DND-41 (cell line): ENCODE results near the gene SLC30A5.

ENCODE experiments used
- EZH2 ChIP-seq: IDR thresholded peaks from 3 replicates; pipeline ENCODE4 v1.6.1; 2012; ENCODE audit warnings: borderline replicate concordance, low read depth, mild to moderate bottlenecking, moderate library complexity, low read length, inconsistent platforms; ENCODE audit not compliant: severe bottlenecking
- TF ChIP-seq, protein P1 (sequence below): IDR thresholded peaks from 2 replicates; pipeline ENCODE4 v1.5.1; 2012; ENCODE audit warnings: borderline replicate concordance, low read length, moderate library complexity, mild to moderate bottlenecking; ENCODE audit not compliant: poor library complexity, severe bottlenecking; ENCODE audit errors: extremely low read depth

GRCh38 chr5:69138766-69139165 is 45.0 kb downstream of the SLC30A5 start:
- TF ChIP-seq, protein P1, sequence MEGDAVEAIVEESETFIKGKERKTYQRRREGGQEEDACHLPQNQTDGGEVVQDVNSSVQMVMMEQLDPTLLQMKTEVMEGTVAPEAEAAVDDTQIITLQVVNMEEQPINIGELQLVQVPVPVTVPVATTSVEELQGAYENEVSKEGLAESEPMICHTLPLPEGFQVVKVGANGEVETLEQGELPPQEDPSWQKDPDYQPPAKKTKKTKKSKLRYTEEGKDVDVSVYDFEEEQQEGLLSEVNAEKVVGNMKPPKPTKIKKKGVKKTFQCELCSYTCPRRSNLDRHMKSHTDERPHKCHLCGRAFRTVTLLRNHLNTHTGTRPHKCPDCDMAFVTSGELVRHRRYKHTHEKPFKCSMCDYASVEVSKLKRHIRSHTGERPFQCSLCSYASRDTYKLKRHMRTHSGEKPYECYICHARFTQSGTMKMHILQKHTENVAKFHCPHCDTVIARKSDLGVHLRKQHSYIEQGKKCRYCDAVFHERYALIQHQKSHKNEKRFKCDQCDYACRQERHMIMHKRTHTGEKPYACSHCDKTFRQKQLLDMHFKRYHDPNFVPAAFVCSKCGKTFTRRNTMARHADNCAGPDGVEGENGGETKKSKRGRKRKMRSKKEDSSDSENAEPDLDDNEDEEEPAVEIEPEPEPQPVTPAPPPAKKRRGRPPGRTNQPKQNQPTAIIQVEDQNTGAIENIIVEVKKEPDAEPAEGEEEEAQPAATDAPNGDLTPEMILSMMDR, result no peak
- no peak for TF ChIP-seq EZH2
